PFSK-1 (cell line): ENCODE data around the gene SHLD2. TPM values are rescaled to one million over a fixed set of nuclear protein-coding genes. Genes with fewer than 3 reads are reported as not detected.
A peak's percentile ranks its signal among the peaks of the same experiment; 100 is the strongest.

ENCODE experiments used
- FOXP2 ChIP-seq: optimal IDR thresholded peaks from 2 replicates; pipeline ENCODE3; 2011; ENCODE audit warnings: borderline replicate concordance, control low read depth, inconsistent platforms; ENCODE audit not compliant: insufficient read depth; ENCODE audit errors: extremely low read length, extremely low read depth
- POLR2AphosphoS5 ChIP-seq: IDR thresholded peaks from 2 replicates; pipeline ENCODE4 v1.6.1; 2012; ENCODE audit warnings: low read depth, mild to moderate bottlenecking, control low read depth, low read length, moderate library complexity
- REST ChIP-seq, 2 experiments: IDR thresholded peaks; 2 replicates each; pipeline versions ENCODE4 v1.6.1 to v1.8.0; 2011 to 2012; ENCODE audit warnings: low read depth in 2 of 2, low read length in 2 of 2, control low read depth in 1 of 2, inconsistent platforms in 1 of 2, mild to moderate bottlenecking in 1 of 2, moderate library complexity in 1 of 2; ENCODE audit not compliant: insufficient read depth in 1 of 2
- SIN3A ChIP-seq: IDR thresholded peaks from 2 replicates; pipeline ENCODE4 v1.6.1; 2012; ENCODE audit warnings: mild to moderate bottlenecking, low read length, moderate library complexity, borderline replicate concordance; ENCODE audit not compliant: insufficient read depth
- TAF1 ChIP-seq: IDR thresholded peaks from 2 replicates; pipeline ENCODE4 v1.6.1; 2012; ENCODE audit warnings: low read length, control low read depth, borderline replicate concordance; ENCODE audit not compliant: insufficient read depth
- polyA plus RNA-seq: library from polyadenylated mRNA; unstranded; fragments of >200 nt; gene quantifications from one replicate; pipeline ENCODE4 v1.2.1, GENCODE V29; 2012; ENCODE audit warnings: low read depth, missing spikeins; ENCODE audit not compliant: insufficient read length

Gene SHLD2
- polyA plus RNA-seq = 23.9 TPM

GRCh38 chr10:87094373-87095235, at the start of gene SHLD2, which contains the start of gene GLUD1:
SHLD2 (plus strand) TSS chr10:87095206; CDS start chr10:87151355, 56,149 bp downstream.
GLUD1 (minus strand) TSS chr10:87094843; CDS start chr10:87094769, 74 bp downstream.
- TF ChIP-seq FOXP2 (no peak), REST (IDR thresholded peaks at IDR 0.05; ENCODE audit: insufficient read depth in 1 of 2, low read depth in 2 of 2, low read length in 2 of 2) (no peak), TAF1 (no peak), SIN3A (no peak), POLR2AphosphoS5 (peak; percentile 57; the same call in 1 of the 2 replicates)

DNA sequence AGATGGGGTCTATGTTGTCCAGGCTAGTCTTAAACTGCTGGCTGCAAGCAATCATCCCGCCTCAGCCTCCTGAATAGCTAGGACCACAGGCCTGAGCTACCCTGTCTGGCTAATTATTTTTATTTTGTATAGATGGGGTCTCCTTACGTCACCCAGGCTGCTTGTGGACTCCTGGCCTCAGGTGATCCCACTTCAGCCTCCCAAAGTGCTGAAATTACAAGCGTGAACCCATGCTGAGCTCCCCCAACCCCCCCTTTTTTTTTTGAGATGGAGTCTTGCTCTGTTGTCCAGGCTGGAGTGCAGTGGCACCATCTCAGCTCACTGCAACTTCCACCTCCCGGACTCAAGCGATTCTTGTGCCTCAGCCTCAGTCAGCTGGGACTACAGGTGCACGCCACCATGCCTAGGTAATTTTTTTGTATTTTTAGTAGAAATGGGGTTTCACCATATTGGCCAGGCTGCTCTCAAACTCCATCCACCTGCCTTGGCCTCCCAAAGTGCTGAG, 49.5 kb upstream of the SHLD2 start:
- TF ChIP-seq FOXP2 (no peak), SIN3A (no peak), TAF1 (no peak), REST (IDR thresholded peaks at IDR 0.05; ENCODE audit: insufficient read depth in 1 of 2, low read depth in 2 of 2, low read length in 2 of 2) (no peak), POLR2AphosphoS5 (no peak)

DNA sequence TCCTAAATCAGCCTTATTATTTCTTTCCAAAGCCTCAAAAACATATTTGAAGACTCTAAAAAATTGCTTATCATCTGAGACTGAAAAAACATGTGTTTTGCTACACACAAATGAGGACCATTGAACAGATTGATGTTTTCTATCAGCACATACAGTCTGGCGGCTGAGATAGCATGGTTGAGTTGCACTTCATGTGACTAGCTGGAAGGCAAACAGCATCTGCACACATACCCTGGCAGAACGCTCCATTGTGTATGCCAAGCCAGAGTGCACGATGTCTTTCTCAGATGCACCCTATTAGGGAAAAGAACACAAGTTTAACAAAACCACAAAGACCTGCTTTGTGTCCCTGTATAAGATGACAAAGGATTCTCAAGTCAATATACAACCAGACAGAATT, 41.9 kb upstream of the SHLD2 start:
- TF ChIP-seq FOXP2 = no peak

DNA sequence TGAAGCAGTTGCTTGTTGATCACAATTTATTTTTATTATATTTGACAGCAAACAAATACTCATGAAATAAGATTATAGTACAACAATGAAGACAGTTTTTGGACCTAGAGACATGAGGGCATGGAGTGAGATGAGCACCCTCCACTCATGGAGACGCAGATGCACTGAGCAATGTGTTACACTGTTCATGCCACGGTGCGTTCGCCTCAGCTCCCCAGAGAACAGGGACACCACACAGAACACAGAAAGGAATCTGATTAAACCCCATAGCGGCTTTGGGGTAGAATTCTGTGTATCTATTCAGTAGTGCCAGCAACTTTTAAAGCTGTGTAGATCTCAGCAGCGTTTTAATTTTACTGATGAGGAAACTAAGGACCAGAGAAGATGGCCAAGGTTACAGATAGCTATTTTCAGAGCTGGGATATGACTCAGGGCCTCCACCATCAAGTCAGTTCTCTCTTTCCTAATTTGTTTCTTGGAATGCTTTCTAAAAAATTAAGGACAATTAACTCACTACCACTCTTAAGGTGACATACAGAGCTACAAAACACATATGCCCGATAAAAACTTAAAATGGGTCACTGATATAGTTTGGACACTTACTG, 41.3 kb upstream of the SHLD2 start:
- TF ChIP-seq TAF1 = no peak

DNA sequence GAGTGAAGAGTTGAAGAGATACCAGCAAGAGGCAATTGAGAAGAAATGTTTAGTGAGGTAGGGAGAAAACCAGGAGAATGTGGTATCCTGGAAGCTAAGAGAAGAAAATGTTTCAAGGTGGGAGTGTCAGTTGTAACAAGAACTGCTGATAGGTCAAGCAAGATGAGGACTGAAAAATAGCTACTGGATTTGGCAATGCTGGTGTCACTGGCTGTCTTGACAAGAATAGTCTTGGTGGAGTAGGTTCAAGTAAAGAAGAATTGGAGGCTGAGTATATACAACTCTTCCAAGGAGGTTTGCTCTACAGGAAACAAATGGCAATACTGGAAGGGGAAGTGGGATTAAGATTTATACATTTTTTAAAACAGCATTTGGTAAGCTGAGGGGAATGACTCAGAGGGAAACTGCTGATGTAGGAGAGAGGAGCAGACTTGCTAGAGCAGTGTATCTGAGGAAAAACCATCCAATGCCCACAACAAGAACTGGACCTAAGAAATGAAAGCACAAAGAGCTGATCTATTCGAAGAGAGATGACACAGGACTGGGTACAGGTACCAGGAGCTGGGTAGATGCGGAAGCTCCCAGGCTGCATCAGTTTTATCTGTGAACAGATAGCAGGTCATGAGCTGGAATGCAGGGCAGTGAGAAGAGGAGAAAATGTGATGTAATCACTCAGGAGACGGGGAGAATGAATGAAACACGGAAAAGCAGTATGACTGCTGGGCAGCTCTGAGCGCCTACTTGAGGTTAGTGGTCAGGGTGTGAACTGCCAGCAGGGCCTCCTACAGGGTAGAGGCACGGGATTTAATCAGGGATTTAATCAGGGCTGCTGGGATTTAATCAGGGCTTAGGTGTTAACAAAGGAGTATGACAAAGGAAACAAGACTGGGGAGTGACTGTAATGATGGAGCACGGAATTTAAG, 40.4 kb upstream of the SHLD2 start:
- no peak for TF ChIP-seq SIN3A
- no peak for TF ChIP-seq POLR2AphosphoS5
- no peak for TF ChIP-seq TAF1
- no peak for TF ChIP-seq REST (IDR thresholded peaks at IDR 0.05; ENCODE audit: insufficient read depth in 1 of 2, low read depth in 2 of 2, low read length in 2 of 2)
- TF ChIP-seq FOXP2 = no peak
